OCI-M2 (cell line): ENCODE results near the gene ARHGDIA.
"Not testable (repeated sequence)": the region's sequence is repeated elsewhere in the genome, so short reads cannot be mapped to it uniquely, and the experiment has no call there.

Experiments used
- DNase-seq: peaks from one replicate; lab custom pipeline; 2025; ENCODE audit not compliant: unreplicated experiment; lab: John Stamatoyannopoulos, UW

Gene ARHGDIA

DNA sequence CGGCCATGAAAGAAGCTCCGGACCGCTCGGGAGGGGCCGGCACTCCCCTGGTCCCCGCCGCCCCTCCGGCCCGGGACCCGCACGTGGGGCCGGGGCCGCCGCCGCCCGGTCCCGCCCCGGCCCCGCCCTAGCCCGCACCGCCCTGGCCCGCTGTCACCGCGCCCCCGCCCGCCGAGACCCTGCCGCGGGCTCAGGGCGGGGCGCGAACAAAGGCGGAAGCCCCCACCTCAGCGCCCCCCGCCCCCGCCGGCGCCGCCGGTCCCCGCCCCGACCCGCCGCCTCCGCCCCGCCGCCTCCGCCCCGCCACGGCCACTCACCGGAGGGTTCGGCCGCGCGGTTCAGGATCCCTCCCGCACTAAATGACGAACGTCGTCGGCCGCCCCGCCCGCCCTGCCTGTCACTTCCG, at the start of gene ARHGDIA:
Gene ARHGDIA, minus strand, starts transcription at position 357 of the 406 bp plus-strand sequence. CDS start 1,407 bp downstream, outside the sequence.
- no peak for DNase-seq

DNA sequence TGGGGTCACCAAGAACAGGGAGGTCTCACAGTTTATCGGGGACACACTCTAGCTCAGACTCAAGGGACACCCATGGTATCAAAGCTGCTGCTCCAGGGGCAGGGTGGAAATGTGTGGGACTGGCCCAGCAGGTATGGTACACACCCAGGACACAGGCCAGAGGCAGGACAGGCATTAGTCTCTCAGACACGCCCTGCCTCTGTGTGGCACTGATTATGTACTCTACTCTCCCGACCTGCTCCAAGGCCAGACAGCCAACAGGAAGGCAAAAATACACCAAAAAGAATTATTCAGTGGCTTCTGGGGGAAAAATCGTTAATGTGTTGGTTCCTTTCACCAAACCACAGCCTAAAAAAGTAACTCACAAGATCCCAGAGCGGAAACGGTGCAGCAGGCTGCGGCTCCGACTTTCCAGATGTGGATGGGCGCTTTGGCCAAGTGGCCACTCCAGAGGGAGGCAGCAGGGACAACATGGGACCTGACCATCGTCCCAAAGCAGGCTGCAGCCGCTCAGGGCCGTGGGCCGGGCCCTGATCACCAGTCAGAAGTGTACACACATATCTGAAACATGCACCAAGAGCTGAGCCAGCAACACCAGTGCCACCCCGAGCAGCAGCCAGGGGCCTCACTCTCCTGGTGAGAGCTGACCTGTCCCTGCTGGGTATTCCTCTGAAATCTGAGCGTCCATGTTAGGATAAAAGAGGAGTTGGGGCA, 47.9 kb upstream of the ARHGDIA start:
- no peak for DNase-seq

DNA sequence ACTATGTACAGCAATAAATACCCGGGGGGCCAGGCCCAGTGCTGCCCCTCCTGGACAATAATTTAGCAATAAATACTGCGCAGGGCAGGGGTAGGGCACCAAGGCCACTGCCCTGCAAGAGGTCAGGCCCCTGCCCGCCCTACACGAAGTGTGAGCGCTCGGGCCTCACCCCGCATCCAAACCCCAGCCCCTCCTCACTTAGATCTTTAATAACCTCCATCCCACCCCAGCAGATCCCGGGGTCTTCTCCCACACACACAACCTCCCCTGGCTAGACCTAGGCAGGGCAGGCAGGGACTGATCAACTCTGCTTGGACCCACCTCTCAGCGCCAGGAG, 47.2 kb upstream of the ARHGDIA start:
- not testable (repeated sequence) for DNase-seq

DNA sequence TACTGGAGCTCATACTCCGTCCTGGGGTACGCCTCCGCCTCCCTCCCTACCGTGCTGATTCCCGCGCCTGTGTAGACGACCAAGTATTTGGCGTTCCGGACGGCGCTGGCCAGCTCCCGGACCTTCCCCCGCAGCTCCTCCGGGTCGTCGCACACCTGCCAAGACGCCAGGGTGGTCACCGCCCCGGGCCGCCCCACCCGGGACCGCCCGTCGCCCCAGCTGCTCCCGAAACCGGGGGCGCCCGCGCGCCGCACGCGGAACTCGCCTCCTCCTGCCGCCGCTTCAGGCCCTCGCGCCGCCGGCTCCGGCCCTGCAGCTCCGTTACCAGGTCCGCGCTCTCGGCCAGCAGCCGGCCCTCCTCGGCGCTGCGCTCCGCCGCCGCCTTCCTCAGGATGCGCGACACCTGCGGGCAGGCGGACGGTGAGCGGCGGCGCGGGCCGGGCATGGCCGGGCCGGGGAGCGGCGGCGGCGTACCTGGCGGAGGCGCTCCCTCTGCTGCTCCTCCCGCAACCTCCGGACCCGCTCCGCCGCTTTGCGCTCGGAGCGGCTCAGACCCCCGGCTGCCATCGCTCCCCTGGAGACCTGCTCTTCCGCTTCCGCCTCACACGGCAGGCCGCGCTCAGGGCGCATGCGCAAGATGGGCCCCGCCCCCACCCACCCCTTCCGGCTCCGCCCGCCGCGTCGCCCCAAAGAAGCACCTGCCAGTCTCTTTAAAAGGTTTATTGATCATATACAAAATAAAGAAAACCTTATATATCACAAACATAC, 46.6 kb upstream of the ARHGDIA start, which contains the start of gene SIRT7:
Gene SIRT7, minus strand, starts transcription at position 612 of the 768 bp plus-strand sequence. Its CDS starts 45 bp downstream, at position 567.
- no peak for DNase-seq

DNA sequence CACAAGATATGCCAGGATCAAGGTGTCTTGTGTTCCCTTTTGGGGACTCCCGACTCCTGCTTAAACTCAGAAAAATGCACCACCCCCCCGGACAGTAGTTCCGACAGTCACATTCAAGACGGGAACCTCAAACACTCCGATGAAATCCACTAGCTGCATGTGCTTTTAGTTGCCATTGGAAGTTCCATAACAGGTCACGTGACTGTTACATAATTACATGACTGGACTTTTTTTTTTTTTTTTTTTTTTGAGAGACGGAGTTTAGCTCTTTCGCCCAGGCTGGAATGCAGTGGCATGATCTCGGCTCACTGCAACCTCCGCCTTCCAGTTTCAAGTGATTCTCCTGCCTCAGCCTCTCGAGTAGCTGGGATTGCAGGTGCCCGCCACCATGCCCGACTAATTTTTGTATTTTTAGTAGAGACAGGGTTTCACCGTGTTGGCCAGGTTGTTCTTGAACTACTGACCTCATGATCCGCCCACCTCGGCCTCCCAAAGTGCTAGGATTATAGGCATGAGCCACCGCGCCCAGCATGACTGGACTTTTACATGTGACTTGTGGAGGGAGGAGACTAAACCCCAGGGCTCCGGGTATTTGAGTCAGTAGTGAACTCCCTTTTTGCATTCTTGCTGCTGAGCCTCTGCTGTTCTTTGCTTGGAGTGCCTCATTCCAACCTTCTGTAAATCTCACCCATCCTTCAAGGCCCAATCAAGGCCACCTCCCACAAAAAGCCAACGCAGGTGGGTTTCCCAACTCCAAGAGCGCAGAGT, 45.3 kb upstream of the ARHGDIA start:
- DNase-seq = no peak

DNA sequence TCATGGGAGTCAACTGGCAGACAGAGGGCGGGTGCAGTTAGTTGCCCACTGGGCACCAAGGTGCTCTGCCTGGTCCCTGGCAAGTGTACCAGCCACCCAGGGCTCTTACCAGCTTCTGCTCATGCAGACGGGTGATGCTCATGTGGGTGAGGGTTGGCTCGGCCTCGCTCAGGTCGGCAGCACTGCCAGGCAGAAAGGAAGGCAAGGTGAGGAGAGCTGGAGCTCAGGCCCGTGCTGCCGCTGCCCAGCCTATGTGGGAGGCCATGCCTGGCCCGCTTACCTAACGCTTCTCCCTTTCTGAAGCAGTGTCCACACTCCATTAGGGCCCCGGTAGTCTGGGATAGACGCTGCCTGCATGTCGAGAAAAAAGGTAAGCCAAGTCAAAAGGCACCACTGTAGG, 44.2 kb upstream of the ARHGDIA start:
- DNase-seq = no peak

DNA sequence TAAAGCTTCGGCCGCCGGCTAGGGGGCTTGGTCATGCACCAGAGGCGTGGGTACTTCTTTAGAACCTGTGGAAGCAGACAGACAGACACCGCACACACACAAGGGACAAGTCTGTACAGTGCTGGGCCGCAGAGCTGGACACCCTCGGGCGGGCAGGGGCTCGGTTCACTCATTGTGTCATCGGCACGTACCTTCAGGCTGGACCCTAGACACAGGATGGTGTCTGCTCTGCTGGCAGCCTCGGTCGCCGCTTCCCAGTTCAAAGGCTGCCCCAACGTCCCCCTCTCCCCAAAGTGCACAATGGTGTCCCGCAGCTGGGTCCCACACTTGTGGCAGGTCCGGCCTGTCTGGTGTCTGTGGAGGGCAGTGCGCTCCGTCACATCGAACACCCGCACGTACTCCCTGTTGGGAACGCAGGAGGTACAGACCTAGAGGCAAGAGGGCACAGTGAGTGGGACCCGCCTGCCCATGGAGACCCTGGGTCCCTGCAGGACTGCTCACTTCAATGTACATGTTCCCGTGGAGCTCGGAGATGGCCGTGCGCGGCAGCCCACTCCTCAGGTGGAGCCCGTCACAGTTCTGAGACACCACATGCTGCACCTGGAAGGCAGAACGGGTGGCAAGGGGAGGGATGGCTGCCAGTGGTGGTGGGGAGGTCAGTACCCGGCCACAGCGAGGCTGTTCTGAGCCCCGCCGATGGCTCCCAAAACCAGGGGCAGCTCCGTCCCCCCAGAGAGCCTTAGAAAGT, 43.1 kb upstream of the ARHGDIA start:
- DNase-seq = no peak

DNA sequence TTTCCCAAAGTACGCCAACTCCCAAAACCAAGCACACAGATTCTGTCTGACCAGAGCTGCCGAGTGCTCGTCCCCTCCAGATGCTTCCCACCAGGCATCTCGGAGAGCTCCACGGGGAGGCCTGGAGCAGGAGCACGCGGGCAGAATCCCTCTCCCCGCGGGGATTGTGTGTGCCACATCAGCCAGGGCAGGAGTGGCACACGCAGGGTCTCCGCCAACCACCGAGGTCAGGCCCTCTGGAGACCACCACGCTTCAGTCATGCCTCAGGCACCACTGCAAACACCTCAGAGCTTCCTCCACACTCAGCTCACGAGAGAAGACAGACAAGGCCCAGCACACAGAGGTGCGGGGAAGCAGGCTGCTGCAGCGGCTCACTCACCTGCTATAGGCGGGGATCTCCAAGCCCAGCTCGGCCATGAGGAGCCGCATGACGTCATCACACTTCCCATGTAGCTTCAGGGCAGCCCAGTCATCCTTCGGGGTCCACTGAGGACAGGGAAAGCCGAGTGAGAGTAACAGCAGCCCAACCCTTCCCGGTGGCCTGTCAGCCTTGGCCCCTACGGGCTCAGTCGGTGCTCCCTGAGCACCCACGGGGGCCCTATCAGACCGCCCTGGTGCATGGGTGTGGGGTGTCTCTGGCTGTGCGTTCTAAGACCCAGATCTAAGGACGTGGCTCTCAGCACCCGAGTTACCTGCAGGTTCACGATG, 42.4 kb upstream of the ARHGDIA start:
- DNase-seq = no peak

DNA sequence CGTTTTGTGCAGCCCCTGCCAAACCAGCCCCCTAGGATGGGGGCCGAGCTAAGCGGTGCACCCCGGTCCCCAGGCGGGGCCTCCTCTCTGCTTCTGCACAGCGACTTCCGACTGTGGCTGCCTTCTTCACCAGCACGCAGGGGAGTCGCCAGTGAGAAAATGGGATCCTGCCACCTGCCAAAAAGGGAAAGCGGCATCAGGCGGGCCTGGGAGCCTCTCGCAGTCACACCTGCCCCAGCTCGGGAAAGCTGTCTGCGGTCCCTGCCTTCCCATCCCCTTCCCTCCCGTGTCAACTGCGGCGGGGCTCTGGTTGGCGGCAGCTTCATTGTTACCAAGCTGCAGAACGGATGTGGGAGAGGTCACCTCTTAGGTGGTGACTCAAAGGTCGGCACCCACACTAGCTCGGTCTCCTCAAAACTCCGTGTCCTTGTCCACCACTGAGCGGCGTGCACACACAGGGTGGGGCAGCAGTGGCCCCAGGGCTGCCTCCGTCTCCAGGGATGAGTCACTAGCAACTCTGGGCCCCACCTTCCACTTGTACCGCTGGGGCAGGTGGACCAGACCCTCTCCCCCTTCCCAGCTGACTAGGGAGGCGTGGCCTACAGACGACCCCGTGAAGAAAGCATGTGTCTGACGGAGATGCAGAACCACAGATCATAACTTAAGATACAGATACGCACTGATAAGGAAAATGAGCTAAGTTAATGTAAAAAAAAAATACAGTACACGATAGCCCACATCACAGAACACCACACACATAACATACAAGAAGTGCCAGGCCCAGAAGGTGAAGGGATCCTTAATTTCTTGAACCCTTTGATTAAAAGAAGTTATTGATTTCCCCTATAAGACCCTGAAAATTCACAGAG, 41.5 kb upstream of the ARHGDIA start:
- no peak for DNase-seq

DNA sequence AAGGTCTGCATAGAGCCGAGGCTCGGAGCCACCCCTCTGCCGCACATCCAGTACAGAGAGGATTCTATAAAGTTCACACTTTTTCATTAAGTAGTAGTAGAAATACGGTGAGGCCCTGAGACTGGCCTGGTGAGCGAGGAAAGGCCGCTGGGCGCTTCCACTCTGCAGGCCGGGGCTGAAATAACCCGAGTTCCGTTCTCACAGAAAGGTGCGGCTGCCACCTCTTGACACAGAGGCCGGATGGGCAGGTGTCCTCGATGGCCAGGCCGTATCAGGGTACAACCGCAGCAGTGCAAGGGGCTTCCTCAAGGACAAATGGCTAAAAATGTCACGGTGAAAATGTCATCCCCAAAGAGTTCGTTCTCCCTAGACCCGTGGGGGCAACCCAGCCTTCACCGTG, 40.8 kb upstream of the ARHGDIA start:
- DNase-seq = no peak

DNA sequence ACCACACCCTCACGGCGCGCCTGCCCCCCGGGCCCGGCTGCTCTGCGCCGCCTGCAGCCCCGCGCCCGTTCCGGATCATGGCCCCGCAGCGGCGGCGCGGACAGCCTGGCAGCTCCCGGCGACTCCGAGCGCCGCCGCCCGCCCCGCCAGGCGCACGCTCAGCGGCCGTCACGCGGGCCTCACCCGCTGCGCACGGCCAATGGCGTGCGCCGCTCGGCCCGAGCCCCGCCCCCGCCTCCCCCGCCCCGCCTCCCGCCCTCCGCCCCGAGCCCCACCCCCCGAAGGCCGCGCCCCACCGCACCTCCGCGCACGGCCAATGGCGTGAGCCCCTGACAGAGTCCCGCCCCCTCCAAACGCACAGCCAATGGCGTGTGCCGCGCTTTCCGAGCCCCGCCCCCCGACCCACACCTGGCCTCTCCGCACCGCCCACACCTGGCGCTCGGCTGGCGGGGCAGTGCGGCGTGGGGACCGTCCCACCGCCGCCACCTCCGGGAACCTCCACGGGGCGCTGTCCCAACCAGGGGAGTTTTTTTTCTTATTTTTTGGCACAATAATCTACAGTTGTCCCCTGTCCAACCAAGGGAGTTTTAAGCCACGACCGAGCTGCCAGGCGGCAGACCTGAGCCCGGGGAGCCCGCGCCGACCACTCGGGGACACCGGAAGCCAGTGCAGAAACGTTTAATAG, 40.3 kb upstream of the ARHGDIA start, which contains the start of gene PCYT2:
Gene PCYT2, minus strand, starts transcription at position 123 of the 685 bp plus-strand sequence. Its CDS starts 44 bp downstream, at position 79.
- DNase-seq = no peak

DNA sequence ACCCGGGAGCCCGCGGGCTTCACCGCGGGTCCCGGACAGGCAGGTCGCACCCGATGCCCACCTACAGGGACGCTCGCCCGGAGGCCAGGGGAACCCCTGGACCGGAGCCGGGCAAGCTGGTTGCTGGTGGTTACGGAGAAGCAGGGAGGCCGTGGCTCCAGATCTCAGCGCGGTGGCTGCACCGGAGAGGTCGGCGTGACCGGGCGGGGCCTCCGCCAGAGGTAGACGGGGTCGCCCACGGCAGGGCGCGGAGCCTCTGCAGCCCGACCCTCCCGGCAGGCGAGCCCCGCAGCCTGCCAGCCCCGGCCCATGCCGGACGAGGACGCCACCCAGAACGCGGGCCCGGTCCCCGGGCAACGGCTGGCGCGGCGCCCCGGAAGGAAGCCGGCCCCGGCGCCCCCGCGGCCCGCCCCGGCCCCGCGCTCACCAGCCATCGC, 39.7 kb upstream of the ARHGDIA start:
- DNase-seq = no peak

DNA sequence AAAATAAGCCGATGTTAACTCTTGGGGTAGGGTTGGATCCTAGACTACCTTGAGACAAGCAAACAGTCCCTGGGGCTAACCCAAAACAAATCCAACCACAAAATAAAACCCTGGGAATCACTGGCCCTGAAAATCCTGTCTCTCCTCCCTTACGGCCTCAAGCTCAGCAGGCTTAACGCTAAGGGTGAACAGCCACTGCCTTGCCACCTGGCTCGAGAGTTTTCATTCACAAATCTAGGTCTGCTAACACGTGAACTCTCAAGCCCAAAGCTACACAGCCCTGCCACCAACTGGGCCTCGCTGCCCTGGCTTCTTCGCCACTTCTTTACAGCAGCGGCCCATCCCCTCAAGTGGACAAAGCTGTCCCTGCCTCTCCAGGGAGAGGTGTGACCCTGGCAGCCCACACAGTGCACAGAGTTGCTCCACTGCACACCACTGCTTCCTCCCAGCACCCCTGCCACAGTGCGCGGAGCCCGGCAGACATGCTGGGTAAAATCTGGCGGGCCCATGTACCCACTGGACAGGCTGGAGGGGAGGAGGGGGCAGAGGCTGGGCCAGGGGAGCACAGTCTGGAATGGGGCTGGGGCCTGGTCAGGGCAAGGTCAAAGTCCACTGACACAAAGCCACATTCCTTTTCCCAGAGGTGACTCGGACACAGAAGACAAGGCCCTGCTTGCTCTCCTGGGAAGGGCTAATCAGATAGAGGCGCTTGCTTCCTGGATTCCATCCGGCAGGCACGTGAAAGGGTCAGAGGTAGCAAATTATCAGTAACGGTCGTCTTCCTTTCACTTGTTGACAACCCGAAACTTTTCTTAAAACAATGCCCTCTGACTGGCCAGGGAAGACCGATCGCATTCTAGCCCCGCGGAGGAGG, 39.1 kb upstream of the ARHGDIA start:
- no peak for DNase-seq

DNA sequence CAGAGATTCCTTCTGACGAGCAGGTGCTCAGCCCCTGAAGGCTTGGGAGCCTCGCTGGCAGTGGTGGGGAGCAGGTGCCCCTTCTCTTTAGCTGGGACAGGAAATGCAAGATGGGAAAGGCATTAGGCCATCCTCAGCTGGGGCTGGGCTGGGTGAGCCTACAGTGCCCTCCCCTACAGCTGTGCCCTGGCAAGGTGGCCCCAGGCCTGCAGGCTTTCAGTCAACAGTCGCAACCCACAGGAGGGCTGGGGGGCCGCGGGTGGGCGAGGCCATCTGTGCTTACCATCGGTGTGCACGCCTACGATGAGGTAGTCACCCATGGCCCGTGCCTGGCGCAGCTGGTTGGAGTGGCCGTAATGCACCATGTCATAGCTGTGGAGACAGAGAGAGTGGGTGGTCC, 38.1 kb upstream of the ARHGDIA start:
- DNase-seq = no peak

DNA sequence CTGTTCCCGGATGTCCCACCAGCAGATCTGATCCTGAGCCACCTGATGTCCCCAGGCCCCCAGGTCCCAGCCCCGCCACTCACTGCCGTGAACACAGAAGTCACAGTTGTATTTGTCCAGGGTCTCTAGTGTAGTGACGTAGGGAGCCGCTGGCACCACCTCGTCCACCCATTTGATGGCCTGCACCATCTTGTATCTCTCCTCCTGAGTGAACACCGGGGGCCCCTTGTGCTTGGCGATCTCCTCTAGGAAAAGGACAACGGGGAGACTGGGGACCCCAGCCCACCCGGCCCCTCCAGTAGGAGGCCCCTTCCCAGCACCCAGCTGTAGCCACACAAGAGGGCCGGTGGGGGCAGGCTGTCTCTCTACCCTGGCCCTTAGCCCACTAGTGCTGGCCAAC, 37.7 kb upstream of the ARHGDIA start:
- DNase-seq = no peak

DNA sequence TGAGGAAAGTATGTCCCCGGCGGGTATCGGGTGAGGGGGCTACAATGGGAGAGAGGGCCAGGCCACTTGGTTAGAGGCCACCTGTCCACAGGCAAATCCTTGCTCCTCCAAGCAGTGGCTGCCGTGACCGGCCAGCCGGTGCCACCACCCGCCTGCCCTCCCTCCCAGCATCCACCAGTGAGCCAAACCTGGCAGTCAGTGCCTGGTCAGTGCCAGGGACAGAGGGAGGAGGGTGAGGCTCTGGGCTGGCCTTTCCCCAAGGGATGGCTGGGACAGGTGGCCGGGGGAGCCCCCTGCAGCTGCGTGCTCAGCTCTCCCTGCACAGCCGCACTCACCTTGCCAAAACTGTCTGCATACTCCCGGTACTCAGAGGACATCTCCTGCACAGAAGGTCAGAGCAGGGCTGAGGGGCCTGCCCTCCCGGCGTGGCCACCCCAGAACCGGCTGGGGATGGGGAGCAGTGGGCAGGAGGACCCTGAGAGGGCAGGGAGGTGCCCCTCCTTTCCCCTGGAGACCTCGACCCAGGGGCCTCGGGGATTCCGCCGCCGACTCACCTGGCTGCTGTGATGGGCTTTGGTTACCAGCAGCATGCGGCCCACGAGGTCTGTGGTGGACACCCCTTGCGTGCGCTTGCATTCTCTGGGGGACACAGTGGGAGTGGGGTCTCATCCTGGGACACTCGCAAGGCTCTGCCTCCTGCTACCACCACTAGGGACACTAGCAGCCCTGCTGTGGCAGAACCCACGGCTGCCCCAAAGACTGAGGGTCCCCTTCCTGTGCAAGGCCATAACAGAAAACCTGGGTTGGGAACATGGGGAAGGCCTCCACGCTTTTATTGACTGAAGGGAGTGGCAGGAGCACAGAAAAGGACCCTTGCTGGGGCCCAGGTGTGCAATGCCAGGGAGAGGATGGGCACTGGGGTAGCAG, 36.3 kb upstream of the ARHGDIA start:
- no peak for DNase-seq
